K562 (cell line): ENCODE results near the gene THUMPD2. TPM values are rescaled to one million over a fixed set of nuclear protein-coding genes. Genes with fewer than 3 reads are reported as not detected.

Source experiments
- ATAC-seq: fragments of 200-7000 bp; cut with Tn5 transposase; 3 replicates; pipeline ENCODE4 v1.9.1; 2020; ENCODE audit warnings: moderate library complexity
- BruUV-seq: library from RNA; stranded (reverse); fragments of 400-500 nt; replicated peaks from 2 replicates; lab custom pipeline; 2021; lab: Mats Ljungman, UMichigan
- CTCF ChIA-PET: fragments of 300-600 bp; formaldehyde crosslinking; extraction: SDS; loops from one replicate; lab custom pipeline; 2021; ENCODE audit warnings: low intra/inter-chr PET ratio; lab: Yijun Ruan, JAX
- POLR2A ChIA-PET: fragments of 300-600, 350-650 bp; sonication (Branson Sonifier 250); formaldehyde crosslinking; extraction: SDS; loops from one replicate; lab custom pipeline; 2021; ENCODE audit warnings: antibody characterized with exemption, inconsistent platforms; lab: Yijun Ruan, JAX
- DNase-seq, 4 experiments: peaks; one replicate each; pipeline versions ENCODE4 v3.0.0 to v3.0.0-alpha.2; 2011 to 2018; ENCODE audit warnings: low spot score in 3 of 4, mixed read lengths in 3 of 4; ENCODE audit errors: extremely low read depth in 1 of 4
- FAIRE-seq: peaks from 2 replicates; lab custom pipeline; 2011; peaks lifted over from hg19 to GRCh38; lab: Jason Lieb, UNC
- H2AFZ ChIP-seq: 2 replicates; pipeline ENCODE4 v1.6.0; 2011; ENCODE audit warnings: low read depth, low read length, control low read depth, inconsistent platforms
- H3K27ac ChIP-seq: fragments of 200-600 bp; 3 replicates; pipeline ENCODE4 v1.8.0; 2011; ENCODE audit warnings: low read depth, mild to moderate bottlenecking, control low read depth, inconsistent platforms, low read length, moderate library complexity, mixed read lengths; ENCODE audit errors: extremely low read depth
- H3K27me3 ChIP-seq, 2 experiments: fragments of 300-600 bp in 1 of 2; 2 replicates in 1 of 2; 3 replicates in 1 of 2; pipeline versions ENCODE4 v1.6.0 to v1.8.0; 2011; ENCODE audit warnings: inconsistent platforms in 2 of 2, low read length in 2 of 2, mild to moderate bottlenecking in 1 of 2, mixed read lengths in 1 of 2, moderate library complexity in 1 of 2; ENCODE audit not compliant: control insufficient read depth in 2 of 2, insufficient read depth in 2 of 2
- H3K36me3 ChIP-seq: fragments of 300-600 bp; 3 replicates; pipeline ENCODE4 v1.8.0; 2011; ENCODE audit warnings: mild to moderate bottlenecking, low read length, inconsistent platforms; ENCODE audit not compliant: control insufficient read depth, insufficient read depth
- H3K4me1 ChIP-seq, 2 experiments: fragments of 200-600 bp in 1 of 2; replicated peaks in 1 of 2; 2 replicates in 1 of 2; 3 replicates in 1 of 2; pipeline versions ENCODE4 v1.5.1 to v1.8.0; 2011; ENCODE audit warnings: inconsistent platforms in 2 of 2, low read length in 2 of 2, mild to moderate bottlenecking in 1 of 2, mixed read lengths in 1 of 2, moderate library complexity in 1 of 2; ENCODE audit not compliant: control insufficient read depth in 2 of 2, insufficient read depth in 2 of 2
- H3K4me2 ChIP-seq: 2 replicates; pipeline ENCODE4 v1.6.1; 2011; ENCODE audit warnings: low read length, control low read depth, inconsistent platforms, mixed read lengths; ENCODE audit not compliant: insufficient read depth
- H3K4me3 ChIP-seq: fragments of 200-600 bp; sonication (generic), shearing (Covaris generic); 2 replicates; pipeline ENCODE4 v1.5.1; 2016; ENCODE audit warnings: control low read depth, inconsistent platforms
- H3K79me2 ChIP-seq: fragments of 200-600 bp; 3 replicates; pipeline ENCODE4 v1.8.0; 2011; ENCODE audit warnings: low read length, inconsistent platforms; ENCODE audit not compliant: control insufficient read depth, insufficient read depth
- H3K9ac ChIP-seq, 2 experiments: 2 replicates each; pipeline versions ENCODE4 v1.6.0 to v1.6.1; 2011; ENCODE audit warnings: low read depth in 2 of 2, low read length in 2 of 2, control low read depth in 1 of 2, inconsistent platforms in 1 of 2, mild to moderate bottlenecking in 1 of 2, mixed read lengths in 1 of 2; ENCODE audit not compliant: insufficient read depth in 1 of 2
- H3K9me1 ChIP-seq: one replicate; pipeline ENCODE4 v1.6.0; 2011; ENCODE audit warnings: inconsistent platforms, mild to moderate bottlenecking, low read length, moderate library complexity; ENCODE audit not compliant: control insufficient read depth, insufficient read depth
- H3K9me3 ChIP-seq: replicated peaks from 2 replicates; pipeline ENCODE4 v1.5.1; 2011; ENCODE audit warnings: low read depth, low read length, inconsistent platforms; ENCODE audit not compliant: control insufficient read depth, insufficient read depth
- H4K20me1 ChIP-seq: replicated peaks from 2 replicates; pipeline ENCODE4 v1.6.1; 2011; ENCODE audit warnings: low read length, inconsistent platforms, mixed read lengths; ENCODE audit not compliant: control insufficient read depth, insufficient read depth
- BMI1 ChIP-seq: fragments of 150-350 bp; IDR thresholded peaks from 2 replicates; pipeline ENCODE4 v1.6.1; 2014; ENCODE audit warnings: low read length
- E2F4 ChIP-seq: sonication (generic); formaldehyde crosslinking; IDR thresholded peaks from 2 replicates; pipeline ENCODE4 v1.8.0; 2022; ENCODE audit warnings: mild to moderate bottlenecking, low read depth, missing genetic modification reagents
- ETV6 ChIP-seq, 3 experiments: fragments of 150-350 bp in 1 of 3; sonication (generic) in 1 of 3; formaldehyde crosslinking in 1 of 3; IDR thresholded peaks; 2 replicates each; pipeline versions ENCODE4 v1.6.1 to v1.8.0; 2014 to 2022; ENCODE audit warnings: borderline replicate concordance in 2 of 3, low read depth in 2 of 3, antibody characterized with exemption in 1 of 3, low read length in 1 of 3, mild to moderate bottlenecking in 1 of 3, missing genetic modification reagents in 1 of 3
- KLF1 ChIP-seq: fragments of 450-650 bp; IDR thresholded peaks from 2 replicates; pipeline ENCODE4 v1.6.1; 2016; ENCODE audit warnings: missing genetic modification characterization, missing compliant biosample characterization
- NONO ChIP-seq, 2 experiments: fragments of 200-400 bp in 1 of 2; fragments of 450-650 bp in 1 of 2; formaldehyde crosslinking in 1 of 2; IDR thresholded peaks; 2 replicates each; pipeline ENCODE4 v1.6.1; 2017; ENCODE audit warnings: low read depth in 2 of 2, mild to moderate bottlenecking in 2 of 2, moderate library complexity in 2 of 2, low read length in 1 of 2
- RHOXF2B ChIP-seq: fragments of 250-450 bp; sonication (Bioruptor Pico); conservative IDR thresholded peaks from 2 replicates; pipeline ENCODE4 v1.5.1; 2021
- SP1 ChIP-seq: sonication (generic); formaldehyde crosslinking; IDR thresholded peaks from 2 replicates; pipeline ENCODE4 v1.8.1; 2022; ENCODE audit warnings: mild to moderate bottlenecking, missing genetic modification reagents
- SRSF1 ChIP-seq: fragments of 200-400 bp; formaldehyde crosslinking; IDR thresholded peaks from 2 replicates; pipeline ENCODE4 v1.6.1; 2017; ENCODE audit warnings: mild to moderate bottlenecking, low read depth, low read length, moderate library complexity
- STAT5B ChIP-seq: fragments of 250-450 bp; sonication (Bioruptor Pico); IDR thresholded peaks from 2 replicates; pipeline ENCODE4 v1.8.0; 2021; ENCODE audit warnings: mild to moderate bottlenecking, inconsistent platforms
- TAF9B ChIP-seq: fragments of 450-650 bp; IDR thresholded peaks from 2 replicates; pipeline ENCODE4 v1.6.1; 2018; ENCODE audit warnings: mild to moderate bottlenecking; ENCODE audit not compliant: partially characterized antibody
- ZNF830 ChIP-seq: fragments of 250-450 bp; sonication (Bioruptor Pico); IDR thresholded peaks from 2 replicates; pipeline ENCODE4 v1.5.0; 2021; ENCODE audit warnings: mild to moderate bottlenecking
- in situ Hi-C: fragments of 300-500 bp; cut with MboI; formaldehyde crosslinking; loops from 4 replicates; pipeline ENCODE4 v1.15.0; 2018; ENCODE audit warnings: inconsistent platforms, mixed read lengths
- intact Hi-C: fragments of 100-400 bp; cut with micrococcal nuclease; formaldehyde crosslinking; loops from 2 replicates; pipeline ENCODE4 v1.14.2; 2022
- polyA plus RNA-seq, 8 experiments: library from polyadenylated mRNA; depleted of rRNA in 4 of 8; stranded (reverse) in 5 of 8; unstranded in 3 of 8; fragments of >200 nt; fragmentation: Nextera tagmentation in 2 of 8; fragmentation: Illumina TruSeq in 1 of 8; extraction: Ambion mirVana in 2 of 8; extraction: Trizol in 1 of 8; gene quantifications; 2 replicates each; pipeline versions ENCODE4 v1.2.1 to v1.2.3, GENCODE V29; 2011 to 2014; ENCODE audit warnings: inconsistent platforms in 1 of 8, missing spikeins in 1 of 8
- total RNA-seq, 7 experiments: library from RNA; depleted of rRNA in 6 of 7; stranded (reverse); fragments of >200 nt in 6 of 7; fragmentation: Illumina TruSeq in 2 of 7; extraction: Trizol in 2 of 7; gene quantifications; 2 replicates each; pipeline versions ENCODE4 v1.2.1 to v1.2.3, GENCODE V29; 2011 to 2021; ENCODE audit warnings: low replicate concordance in 1 of 7
- TF ChIP-seq, protein P1 (sequence below): sonication (generic); IDR thresholded peaks from 2 replicates; pipeline ENCODE4 v1.6.1; 2016

The THUMPD2 gene
- total and polyA plus RNA-seq, 9 of the 15 experiments (the other 6 are each of a cell fraction or from before 2014, with no cell fraction given), result 9.6 to 40.4 (median 24.0) TPM

DNA sequence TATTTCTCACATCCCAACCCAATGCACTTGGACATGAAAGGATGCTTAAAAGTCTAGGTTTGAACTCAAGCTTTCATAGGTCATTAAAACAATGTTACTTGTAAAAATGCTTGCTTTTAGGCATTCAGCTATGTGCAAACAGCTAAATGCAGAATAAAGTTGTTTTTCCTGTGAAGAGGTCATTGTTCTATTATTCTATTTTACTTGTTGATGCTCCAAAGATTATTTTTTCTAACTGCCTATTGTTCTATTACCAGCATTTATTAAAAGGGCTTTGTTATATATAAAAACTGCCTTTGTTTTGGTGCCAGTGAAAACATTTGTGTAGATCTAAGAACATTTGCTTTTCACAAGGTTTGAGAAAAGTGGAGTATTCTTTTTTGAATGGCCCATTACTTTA lies 64.0 kb downstream of the THUMPD2 start:
- POLR2A ChIA-PET, result interaction anchor here (0.6 to 1.7 kb wide), 3 partner anchors 18 to 672 kb away, joined by 3 to 4 read pairs (median 3); no protein-coding TSS in a partner anchor
- H3K9me3 ChIP-seq, result no peaks in the 10 kb centered on the region
- H3K4me3 ChIP-seq, result no peak overlapping the region
- H3K27ac ChIP-seq, result no peak overlapping the region
- DNase-seq (no peak), ATAC-seq (no peak), FAIRE-seq (no peak)
- CTCF ChIA-PET, result no interaction called here
- no peak overlapping the region for H3K4me2 ChIP-seq
- TF ChIP-seq KLF1 (no peak), ETV6 (IDR thresholded peaks at IDR 0.05; ENCODE audit: borderline replicate concordance in 1 of 2, low read depth in 2 of 2, low read length in 1 of 2) (no peak), ETV6 (CRISPR knock-in tag; IDR thresholded peaks at IDR 0.05; ENCODE audit: borderline replicate concordance) (no peak), E2F4 (CRISPR knock-in tag) (no peak), ZNF830 (CRISPR knock-in tag) (no peak), NONO (IDR thresholded peaks at IDR 0.05; ENCODE audit: low read depth in 2 of 2, low read length in 1 of 2) (no peak), TAF9B (no peak), SP1 (CRISPR knock-in tag) (no peak), BMI1 (no peak), RHOXF2B (CRISPR knock-in tag) (no peak), STAT5B (CRISPR knock-in tag) (no peak), SRSF1 (no peak)
- TF ChIP-seq, protein P1, sequence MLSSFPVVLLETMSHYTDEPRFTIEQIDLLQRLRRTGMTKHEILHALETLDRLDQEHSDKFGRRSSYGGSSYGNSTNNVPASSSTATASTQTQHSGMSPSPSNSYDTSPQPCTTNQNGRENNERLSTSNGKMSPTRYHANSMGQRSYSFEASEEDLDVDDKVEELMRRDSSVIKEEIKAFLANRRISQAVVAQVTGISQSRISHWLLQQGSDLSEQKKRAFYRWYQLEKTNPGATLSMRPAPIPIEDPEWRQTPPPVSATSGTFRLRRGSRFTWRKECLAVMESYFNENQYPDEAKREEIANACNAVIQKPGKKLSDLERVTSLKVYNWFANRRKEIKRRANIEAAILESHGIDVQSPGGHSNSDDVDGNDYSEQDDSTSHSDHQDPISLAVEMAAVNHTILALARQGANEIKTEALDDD, result no peak
- no peaks in the 10 kb centered on the region for H4K20me1 ChIP-seq
- intact Hi-C loops, result no loop called here
- H3K36me3 ChIP-seq, result no peaks in the 10 kb centered on the region
- in situ Hi-C loops, result no loop called here
- no peak overlapping the region for H2AFZ ChIP-seq
- H3K27me3 ChIP-seq, result peaks cover 2 to 11% of the 10 kb centered on the region in 2 experiments; a peak in 4 of 5 replicates
- H3K79me2 ChIP-seq, result no peaks in the 10 kb centered on the region
- no TSS peak for BruUV-seq
- H3K4me1 ChIP-seq, result no peaks in the 10 kb centered on the region
- H3K9ac ChIP-seq, result no peak overlapping the region
- H3K9me1 ChIP-seq, result no peaks in the 10 kb centered on the region
